CD4-positive, alpha-beta T cell treated with Interleukin-17A for 1 hour (primary cell): Measurements from ENCODE around the gene DDX41.
"Not testable (repeated sequence)": the region's sequence is repeated elsewhere in the genome, so short reads cannot be mapped to it uniquely, and the experiment has no call there.

ENCODE experiments used
- DNase-seq: peaks from one replicate; pipeline ENCODE4 v3.0.0-alpha.2; 2020

DDX41 gene

DNA sequence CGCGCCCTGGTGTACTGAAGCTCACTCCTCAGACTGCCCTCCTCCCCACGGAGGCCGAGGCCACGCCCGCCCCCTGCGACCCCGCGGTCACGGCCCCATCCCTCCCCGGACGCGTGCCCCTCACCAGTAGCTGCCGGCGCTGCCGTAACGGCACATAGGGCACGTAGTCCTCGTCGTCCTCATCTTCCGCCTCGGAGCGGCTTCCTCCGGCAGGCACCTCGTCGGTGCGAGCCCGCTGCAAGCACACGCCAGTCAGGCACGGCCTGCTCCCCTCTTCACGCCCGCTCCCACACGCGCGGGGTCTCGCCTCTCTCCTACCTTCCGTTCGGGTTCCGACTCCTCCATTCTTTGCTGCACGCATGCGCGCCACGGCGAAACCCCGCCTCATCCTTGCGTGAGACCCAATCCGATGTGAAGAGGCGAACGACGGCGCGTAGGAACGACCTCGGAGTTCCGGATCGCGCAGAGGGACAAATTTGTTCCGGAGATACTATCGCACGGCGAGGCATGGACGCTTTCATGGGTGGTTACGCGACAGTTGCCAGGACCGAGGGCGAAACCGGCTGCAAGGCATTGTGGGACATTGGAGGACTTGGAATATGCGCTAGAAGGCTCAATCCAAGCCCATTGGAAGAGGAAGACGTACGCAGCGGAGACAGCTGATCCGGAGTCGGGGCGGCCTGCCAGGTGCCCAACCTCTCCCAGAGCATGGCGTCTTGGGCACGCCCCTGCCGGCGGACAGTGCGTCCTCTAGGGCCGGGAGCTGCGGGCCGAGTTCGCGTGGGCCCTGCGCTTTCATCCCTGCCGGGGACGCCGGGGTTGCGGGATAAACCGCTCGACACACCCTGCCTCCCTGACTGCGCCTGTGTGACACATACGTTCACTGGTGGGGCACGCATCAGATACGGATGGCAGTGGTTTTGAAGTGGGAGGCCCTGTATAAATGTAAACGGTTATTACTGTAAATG is at the start of gene DDX41:
DDX41 (minus strand) TSS at position 361 of the 968 bp plus-strand sequence; CDS start at position 345, 16 bp downstream.
- peak; percentile 97 for DNase-seq

DNA sequence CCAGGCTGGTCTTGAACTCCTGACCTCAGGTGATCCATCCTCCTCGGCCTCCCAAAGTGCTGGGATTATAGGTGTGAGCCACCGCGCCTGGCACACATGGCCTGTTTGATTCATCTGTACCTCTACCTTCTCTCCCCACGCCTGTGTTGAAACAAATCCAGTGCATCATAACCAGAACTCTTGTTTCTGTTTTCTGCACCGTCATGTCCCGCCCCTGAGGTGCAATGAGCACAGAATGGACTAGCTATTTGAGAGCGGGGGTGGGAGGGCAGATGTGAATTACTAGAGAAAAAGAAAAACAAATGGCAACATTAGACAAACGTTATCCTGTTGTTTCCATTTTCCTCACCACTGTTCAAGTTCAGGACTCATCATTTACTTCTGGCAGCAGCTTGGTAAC is 48.3 kb upstream of the DDX41 start:
- DNase-seq, result no peak

DNA sequence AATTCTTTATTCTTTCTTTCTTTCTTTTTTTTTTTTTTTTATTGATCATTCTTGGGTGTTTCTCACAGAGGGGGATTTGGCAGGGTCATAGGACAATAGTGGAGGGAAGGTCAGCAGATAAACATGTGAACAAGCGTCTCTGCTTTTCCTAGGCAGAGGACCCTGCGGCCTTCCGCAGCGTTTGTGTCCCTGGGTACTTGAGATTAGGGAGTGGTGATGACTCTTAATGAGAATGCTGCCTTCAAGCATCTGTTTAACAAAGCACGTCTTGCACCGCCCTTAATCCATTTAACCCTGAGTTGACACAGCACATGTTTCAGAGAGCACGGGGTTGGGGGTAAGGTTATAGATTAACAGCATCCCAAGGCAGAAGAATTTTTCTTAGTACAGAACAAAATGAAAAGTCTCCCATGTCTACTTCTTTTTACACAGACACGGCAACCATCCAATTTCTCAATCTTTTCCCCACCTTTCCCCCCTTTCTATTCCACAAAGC is 42.7 kb upstream of the DDX41 start:
- DNase-seq, result not testable (repeated sequence)

DNA sequence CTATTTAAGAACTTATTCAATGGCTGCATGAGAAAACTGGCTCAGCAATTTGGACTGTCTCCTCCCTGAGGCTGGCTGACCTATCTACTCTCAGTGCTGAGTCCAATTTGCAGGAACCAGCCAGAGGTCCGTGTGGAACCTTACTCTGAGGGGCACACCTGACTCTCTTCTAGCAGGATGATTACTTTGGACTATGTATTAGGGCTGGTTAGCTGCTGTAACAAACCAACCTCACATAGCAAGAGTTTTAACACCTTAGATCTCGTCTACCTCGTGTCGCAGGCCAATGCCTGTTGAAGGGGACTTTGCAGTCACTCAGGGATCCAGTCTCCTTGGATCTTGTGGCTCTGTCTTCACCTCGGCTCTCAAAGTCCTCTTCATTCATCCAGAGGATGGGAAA is 41.0 kb upstream of the DDX41 start:
- no peak for DNase-seq

DNA sequence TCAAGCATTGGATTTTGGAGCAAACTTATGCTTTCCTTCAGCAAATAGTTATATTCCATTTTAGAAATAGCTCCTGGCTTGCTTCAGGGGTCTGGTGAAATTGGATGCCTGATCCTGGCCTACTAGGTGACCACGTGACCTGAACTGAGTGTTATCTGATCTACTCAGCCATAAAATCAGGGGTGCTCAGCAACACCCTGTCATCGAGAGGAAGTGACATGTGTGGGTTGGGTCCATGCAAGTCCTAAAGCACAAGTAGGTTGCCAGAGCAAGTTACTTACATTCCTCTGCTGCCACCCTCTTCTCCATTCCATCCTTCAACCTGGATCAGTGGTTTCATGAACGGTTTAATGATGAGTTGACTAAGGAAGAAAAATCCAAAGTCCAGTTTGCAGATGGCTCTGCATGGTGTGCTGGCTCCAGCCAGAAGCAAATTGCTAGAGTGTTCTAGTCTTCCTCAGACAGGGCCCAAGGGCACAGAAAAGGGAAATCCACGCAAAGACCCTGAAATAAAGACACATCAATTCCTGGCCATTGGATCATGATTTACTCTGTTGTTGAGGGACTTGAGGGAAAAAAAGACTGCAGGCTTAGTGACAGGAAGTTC is 40.4 kb upstream of the DDX41 start:
- peak; percentile 57 for DNase-seq

DNA sequence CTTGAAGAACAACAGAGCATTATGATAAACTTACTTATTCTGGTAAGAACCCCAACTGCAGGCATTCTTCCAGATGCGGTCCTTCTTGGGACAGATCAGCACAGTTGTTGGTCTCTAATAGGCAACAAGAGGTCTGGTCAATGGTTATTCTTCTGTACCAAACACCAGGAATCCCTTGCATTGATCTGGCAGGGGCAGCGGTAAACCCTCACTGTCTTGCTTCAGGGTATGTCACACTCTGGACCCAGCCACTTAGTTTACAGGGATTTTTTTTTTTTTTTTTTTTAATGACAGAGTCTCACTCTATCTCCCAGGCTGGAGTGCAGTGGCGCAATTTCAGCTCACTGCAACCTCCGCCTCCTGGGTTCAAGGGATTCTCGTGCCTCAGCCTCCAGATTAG is 38.9 kb upstream of the DDX41 start:
- DNase-seq, result no peak

DNA sequence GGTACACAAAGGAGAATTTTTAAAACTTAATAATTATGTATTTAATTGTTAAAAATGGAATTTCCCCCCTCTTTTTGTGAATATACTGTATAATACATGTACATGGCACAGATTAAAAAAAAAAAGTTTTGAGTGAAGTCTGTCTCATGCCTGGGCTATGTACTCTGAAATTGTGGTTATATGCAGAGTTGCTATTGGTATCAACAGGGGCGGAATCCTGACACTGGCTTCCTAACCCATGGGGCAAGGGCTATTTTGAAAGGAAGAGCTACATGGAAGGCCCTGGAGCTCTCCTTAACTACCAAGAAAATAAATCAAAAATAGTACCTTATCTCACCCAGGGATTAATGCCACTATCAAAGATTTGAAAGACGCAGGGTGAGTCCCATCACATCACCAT is 38.5 kb upstream of the DDX41 start:
- no peak for DNase-seq

DNA sequence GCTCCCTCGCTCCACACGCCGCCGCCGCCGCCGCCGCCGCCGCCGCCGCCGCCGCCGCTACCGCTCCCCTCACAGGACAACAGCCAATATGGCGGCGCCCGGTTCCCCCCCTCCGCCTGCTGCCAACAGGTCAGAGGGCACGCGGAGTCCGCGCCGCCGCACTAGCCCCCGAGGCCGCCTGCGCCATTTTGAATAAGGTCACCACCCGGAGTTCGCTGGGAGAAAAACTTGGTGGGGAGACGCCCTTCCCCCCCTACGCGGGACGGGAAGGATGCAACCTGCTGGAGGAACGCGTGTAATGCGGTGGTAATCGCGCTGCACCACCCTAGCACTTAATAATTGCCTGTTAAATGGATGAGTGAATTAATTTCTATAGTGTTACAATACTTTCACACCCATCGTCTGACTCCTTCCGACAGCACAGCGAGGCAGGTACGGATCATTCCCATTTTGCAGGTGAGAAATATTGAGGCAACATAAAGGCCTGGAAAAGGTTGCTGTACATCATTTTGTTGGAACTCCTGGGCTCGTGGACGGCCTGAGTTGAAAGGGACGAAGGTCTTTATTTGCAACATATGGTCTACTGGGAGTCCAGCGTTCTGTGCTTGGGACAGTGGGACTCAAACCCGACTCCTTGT is 37.8 kb upstream of the DDX41 start, which contains the start of gene FAM193B:
FAM193B (minus strand) TSS at position 90 of the 638 bp plus-strand sequence. CDS start 105 bp downstream, outside the sequence.
- DNase-seq, result peak; percentile 96

DNA sequence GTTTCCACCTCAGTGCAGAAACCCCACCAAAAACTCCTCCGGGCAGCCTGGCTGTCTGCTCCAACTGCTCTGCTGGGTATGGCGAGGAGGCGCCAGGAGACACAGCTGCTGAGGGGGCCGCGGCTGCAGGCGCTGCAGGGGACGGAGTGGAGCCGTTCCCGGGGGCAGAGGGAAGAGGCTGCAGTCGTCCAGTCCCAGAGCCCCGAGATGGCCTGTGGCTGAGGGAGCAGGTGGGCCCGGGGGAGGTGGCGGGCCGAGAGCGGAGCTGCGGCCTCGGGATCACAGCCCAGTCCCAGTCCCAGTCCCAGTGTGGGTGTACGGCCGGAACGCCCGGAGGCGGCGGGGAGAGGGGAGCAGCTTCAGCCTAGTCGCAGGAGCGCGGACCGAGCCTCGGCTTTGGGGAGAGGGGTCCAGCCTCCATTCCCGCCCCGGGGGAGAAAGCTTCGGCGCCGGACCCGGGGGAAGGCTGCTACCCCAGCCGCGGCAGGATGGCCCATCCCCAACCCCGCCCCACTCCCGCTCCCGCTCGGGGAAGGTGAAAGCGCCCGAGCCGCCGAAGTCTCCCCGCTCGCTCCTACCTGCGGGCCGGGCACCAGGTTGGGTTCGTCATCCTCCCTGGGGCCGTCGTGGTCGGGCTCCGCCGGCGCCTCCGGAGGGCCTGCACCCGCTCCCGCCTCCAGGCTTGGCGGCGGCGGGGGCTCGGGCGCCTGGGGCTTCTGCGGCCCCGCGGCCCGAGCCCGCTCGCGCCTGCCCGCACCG is 37.1 kb upstream of the DDX41 start:
- DNase-seq, result no peak

DNA sequence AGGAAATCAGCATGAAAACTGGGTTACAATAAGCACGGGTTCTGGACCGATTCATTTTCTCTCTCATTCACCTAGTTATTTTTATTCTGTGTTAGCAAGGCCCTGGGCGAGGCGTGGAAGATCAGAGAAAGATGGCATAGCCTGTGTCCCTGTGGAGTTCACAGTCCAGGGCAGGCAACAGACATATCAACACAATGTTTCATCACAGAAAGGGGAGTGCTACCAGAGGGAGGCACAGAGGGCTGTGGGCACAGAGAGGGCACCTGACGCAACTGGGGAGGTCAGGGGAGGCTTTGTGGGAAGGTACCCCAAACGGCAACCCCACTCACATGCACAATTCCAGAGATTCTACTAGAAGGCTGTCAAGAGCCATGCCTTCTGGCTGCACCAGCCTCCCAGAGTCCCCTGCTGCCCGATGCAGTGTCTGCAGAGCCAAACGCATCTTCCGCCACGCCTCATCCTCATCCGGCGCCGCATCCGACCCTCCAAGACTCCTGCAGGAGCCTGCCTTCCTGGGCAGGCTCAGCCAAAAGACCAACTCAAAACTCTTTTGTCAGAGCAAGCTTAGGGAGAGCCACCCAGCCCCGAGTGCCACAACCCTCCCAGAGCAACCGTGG is 36.2 kb upstream of the DDX41 start:
- DNase-seq, result no peak

DNA sequence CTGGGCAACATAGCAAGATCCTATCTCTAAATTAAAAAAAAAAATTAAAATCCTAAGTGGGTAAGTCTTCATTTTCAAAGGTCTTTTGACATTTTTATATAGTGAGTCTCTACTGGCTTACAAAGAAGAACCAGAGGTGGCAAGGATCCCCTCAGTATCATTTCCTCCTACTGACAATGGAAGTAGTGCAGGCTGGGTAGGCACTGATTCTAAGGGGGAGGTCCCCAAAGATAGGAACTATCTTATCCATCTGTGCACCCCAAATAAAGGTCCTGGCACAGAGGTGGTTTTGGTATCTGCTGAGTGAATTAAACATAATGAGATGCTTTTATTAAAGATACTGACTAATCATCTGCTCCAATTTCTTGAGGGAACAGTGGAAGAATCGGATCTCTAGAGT is 33.4 kb upstream of the DDX41 start:
- no peak for DNase-seq

DNA sequence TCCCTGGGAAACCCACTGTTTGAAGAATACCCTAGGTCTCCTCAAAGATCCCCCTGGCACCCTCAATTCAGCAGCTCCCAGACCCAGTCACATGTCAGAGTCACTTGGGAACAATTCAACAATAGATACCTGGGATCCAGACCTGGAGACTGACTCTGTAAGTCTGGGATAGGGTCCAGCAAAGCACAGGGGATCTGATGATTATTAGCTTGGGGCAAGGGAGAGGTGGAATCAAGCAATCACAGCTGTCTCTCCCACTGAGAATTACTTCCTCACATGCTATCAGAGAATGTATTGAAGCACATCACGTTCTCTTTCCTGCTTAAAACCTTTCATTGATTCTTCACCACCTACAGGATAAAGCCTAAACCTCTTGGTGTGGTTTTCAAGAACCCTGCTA is 31.7 kb upstream of the DDX41 start:
- DNase-seq, result no peak

DNA sequence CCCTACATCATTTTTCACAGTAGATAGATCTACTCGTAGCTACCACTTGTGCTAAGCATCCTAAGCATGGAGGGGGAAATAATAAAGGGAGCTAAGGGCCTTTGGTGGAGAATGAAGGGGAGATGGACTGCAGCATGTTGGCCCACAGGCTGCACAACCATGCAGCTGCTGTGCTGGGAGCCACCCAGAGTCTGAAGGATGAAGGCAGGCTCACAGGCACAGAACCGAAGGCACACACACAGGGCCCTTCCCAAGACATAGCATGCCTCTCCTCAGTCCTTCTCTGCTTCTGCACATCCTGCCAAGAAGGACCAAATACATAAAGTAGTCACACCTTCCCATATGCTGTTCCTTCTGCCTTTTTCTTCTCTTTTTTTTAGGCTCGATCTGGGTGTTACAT is 31.0 kb upstream of the DDX41 start:
- no peak for DNase-seq

DNA sequence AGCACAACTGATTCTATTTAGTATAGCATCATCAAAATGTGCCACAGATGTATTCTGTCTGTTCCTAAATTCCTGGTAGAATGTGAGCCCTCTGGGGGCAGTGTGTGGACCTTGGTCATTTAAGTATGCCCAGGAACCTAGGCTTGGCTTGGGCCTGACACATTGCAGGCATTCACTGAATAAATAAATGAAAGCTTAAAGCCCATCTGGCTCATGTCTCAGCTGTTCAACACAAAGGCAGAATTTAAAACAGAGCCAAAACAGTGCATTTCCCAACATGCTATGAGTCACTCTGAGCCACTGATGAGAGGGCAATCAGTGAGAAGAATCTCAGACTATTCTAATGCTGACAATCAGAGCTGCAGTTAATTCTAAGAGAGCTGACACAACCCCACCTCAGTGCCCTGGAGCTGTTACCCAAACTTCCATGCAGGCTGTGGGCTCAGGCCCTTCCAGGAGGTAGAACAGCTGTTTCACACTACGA is 29.5 kb upstream of the DDX41 start:
- DNase-seq, result no peak

DNA sequence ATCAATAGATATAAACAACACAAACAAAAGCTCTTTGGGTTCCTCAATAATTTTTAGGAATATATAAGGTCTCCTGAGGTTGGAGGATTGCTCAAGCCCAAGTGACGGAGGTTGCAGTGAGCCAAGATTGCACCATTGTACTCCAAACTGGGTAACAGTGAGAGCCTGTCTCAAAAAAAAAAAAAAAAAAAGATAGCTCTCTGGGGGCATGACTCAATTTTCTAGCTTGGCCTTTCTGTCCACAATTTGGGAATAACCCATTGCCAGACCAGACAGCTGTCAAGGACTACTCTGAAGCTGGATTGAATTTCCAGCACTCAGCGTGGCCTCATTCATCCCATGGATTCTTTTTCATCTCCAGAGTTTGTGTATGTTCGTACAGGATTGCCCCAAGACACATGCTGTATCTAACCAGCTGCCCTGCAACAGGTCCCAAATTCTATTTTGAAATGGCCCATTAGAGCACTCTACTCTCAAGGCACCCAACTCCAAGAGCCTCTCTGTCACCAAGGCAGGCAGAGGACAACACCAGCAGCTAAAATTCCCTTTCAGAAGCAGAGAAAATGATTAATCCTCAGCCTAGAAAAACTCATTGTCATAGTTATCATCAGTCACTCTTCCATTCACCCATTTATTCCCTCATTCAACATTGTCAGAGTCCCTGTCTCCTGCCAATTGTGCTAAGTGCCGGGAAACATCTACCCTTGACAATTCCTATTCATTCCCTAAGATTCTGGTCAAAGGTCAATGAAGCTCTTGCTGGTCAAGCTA is 28.9 kb upstream of the DDX41 start:
- no peak for DNase-seq

DNA sequence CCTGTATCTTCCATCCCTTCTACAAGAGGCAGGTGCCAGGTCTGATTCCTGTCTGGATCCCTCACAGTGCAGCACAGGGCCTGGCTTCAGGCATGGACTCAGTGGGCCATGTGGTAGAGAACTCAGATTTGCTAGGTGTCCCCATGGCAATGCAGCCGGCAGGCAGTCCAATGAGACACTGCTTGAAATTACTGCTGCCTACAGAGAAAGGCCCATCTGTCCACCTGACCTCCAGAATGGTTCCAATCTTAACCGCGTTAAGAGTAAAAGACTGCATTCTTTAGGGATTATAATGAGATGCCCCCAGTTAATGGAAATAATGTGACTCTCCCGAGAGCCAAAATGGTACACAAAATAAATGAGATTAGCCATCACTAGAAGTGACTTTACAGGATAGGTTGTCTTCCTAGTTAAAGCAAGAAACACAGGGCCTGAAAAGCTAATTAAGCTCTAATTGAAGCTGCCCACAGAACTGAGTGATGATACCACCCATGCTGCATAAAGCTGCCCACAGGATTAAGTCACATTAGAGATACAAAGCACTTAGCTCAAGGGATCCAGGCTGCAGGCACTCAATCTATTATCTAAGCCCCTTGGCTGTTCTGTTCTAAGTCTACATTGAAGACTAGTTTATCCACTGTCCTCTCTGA is 26.2 kb upstream of the DDX41 start:
- DNase-seq, result no peak

DNA sequence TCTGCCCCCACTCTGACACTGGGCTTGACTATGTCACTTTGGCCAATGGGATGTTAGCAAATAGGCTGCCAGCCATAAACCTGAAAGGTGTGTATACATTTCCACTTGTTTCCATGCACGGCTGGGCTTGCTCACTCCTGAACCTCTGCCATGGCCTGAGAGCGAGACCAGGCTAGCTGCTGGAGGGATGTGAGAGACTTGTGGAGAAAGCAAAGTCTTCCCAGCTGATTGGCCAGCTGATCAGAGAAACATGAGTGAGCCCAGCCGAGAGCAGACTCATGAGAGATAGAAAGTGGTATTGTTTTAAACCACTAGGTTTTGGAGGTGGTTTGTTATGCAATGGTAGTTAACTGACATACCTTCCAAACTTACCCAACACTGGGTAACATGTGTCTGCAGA is 23.7 kb upstream of the DDX41 start:
- DNase-seq, result no peak

DNA sequence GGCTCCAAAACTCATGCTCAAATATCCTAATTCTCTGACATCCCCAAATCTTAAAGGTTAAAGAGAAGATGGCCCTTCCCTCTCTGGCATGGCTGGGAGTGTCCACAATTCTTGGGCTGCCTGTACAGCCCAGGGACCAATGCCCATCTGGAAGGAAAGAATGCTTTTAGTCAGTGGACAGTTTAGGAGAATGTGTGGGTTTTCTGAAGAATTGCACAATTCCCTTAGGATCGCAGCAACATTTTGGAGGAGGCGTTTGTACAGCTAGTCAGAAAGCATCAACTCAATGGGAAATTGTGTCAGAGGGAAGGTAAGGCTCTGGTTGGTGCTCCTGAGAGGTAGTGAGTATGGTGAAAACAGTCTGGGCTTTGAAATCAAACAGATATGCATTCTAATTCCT is 22.6 kb upstream of the DDX41 start:
- no peak for DNase-seq

DNA sequence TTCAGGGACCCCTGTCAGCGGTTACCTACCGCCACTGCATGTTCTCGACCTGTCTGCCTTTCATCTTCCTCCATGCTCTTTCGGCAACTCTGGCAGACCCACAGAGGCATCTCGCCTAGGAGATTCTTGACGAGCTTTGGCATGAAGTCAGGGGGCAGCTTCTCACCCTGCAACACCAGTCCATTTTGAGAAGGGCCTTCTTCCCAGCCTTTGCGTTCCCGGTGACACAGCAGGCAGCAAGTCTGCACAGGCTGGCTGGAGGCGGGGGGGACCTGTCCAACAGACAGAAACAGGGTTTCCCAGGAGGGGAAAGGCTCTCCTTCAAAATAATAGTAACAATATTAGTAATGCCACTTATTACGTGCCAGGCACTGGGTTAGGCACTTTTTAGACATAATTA is 22.1 kb upstream of the DDX41 start:
- no peak for DNase-seq
